B cell (primary cell): ENCODE results near the gene BORA. TPM values are rescaled to one million over a fixed set of nuclear protein-coding genes. Genes with fewer than 3 reads are reported as not detected.

Experiments used
- ATAC-seq: fragments of 200-7000 bp; cut with Tn5 transposase; one replicate; pipeline ENCODE4 v1.10.0; 2021; ENCODE audit warnings: low read depth, mild to moderate bottlenecking, moderate number of reproducible peaks, moderate library complexity
- CTCF ChIA-PET: fragments of 350-600 bp; sonication (Branson Sonifier 250); formaldehyde crosslinking; loops from one replicate; lab custom pipeline; 2021; ENCODE audit warnings: antibody characterized with exemption, inconsistent platforms; lab: Charles Lee
- POLR2A ChIA-PET: fragments of 350-600 bp; sonication (Branson Sonifier 250); formaldehyde crosslinking; loops from one replicate; lab custom pipeline; 2021; ENCODE audit warnings: antibody characterized with exemption; lab: Charles Lee
- DNase-seq: peaks from one replicate; pipeline ENCODE4 v3.0.0; 2013
- H2AFZ ChIP-seq: 2 replicates; pipeline ENCODE4 v1.6.1; 2012; ENCODE audit warnings: mild to moderate bottlenecking, low read depth, low read length; ENCODE audit not compliant: insufficient read depth, poor library complexity, severe bottlenecking
- H3K27ac ChIP-seq, 2 donors: 1 replicate in 1 of 2; 2 replicates in 1 of 2; pipeline ENCODE4 v1.5.1; 2012 to 2013; ENCODE audit warnings: low read length in 2 of 2, mild to moderate bottlenecking in 2 of 2, moderate library complexity in 1 of 2
- H3K27me3 ChIP-seq, 4 experiments: fragments of 200-600 bp in 1 of 4; sonication (generic) in 1 of 4; replicated peaks in 1 of 4; 1 replicate in 2 of 4; 2 replicates in 2 of 4; pipeline versions ENCODE4 v1.6.1 to v1.7.0; 2013 to 2016; ENCODE audit warnings: low read length in 3 of 4, mild to moderate bottlenecking in 2 of 4, mixed read lengths in 1 of 4, moderate library complexity in 1 of 4; ENCODE audit not compliant: insufficient read depth in 4 of 4, control insufficient read depth in 3 of 4; ENCODE audit errors: control extremely low read depth in 1 of 4
- H3K36me3 ChIP-seq, 2 experiments: replicated peaks in 1 of 2; 1 replicate in 1 of 2; 2 replicates in 1 of 2; pipeline versions ENCODE4 v1.6.1 to v1.7.1; 2013; ENCODE audit warnings: low read length in 1 of 2; ENCODE audit not compliant: insufficient read depth in 2 of 2, control insufficient read depth in 1 of 2; ENCODE audit errors: control extremely low read depth in 1 of 2, extremely low read depth in 1 of 2
- H3K4me1 ChIP-seq, 2 donors: fragments of 200-600 bp in 1 of 2; sonication (generic) in 1 of 2; 1 replicate in 1 of 2; 2 replicates in 1 of 2; pipeline versions ENCODE4 v1.5.1 to v1.6.1; 2013 to 2017; ENCODE audit warnings: low read length in 2 of 2; ENCODE audit not compliant: control insufficient read depth in 2 of 2, insufficient read depth in 2 of 2
- H3K4me2 ChIP-seq: replicated peaks from 2 replicates; pipeline ENCODE3; 2012; ENCODE audit warnings: mild to moderate bottlenecking, low read depth, low read length; ENCODE audit not compliant: poor library complexity, severe bottlenecking
- H3K4me3 ChIP-seq, 5 experiments: fragments of 200-600 bp in 1 of 5; sonication (generic) in 1 of 5; 1 replicate in 3 of 5; 2 replicates in 2 of 5; pipeline versions ENCODE4 v1.5.1 to v1.7.0; 2011 to 2016; ENCODE audit warnings: low read length in 4 of 5, mild to moderate bottlenecking in 4 of 5, low read depth in 2 of 5, control low read depth in 1 of 5, moderate library complexity in 1 of 5; ENCODE audit not compliant: insufficient read depth in 1 of 5; ENCODE audit errors: control extremely low read depth in 1 of 5, extremely low read depth in 1 of 5
- H3K79me2 ChIP-seq: fragments of 200-600 bp; sonication (generic); one replicate; pipeline ENCODE4 v1.6.0; 2016; ENCODE audit warnings: low read length; ENCODE audit not compliant: control insufficient read depth, insufficient read depth
- H3K9ac ChIP-seq: fragments of 200-600 bp; sonication (generic); 2 replicates; pipeline ENCODE4 v1.6.1; 2017; ENCODE audit warnings: mild to moderate bottlenecking, low read length, moderate library complexity
- H3K9me3 ChIP-seq, 3 donors: one replicate each; pipeline versions ENCODE4 v1.6.1 to v1.7.1; 2013; ENCODE audit warnings: low read length in 2 of 3; ENCODE audit not compliant: control insufficient read depth in 2 of 3, insufficient read depth in 1 of 3; ENCODE audit errors: control extremely low read depth in 1 of 3
- H4K20me1 ChIP-seq: 2 replicates; pipeline ENCODE4 v1.6.0; 2012; ENCODE audit warnings: mild to moderate bottlenecking, low read length; ENCODE audit not compliant: insufficient read depth, control insufficient read depth, poor library complexity, severe bottlenecking
- H3K27ac Mint-ChIP-seq: one replicate; pipeline ENCODE4 v1.8.0; 2021; ENCODE audit warnings: mixed read lengths
- H3K27me3 Mint-ChIP-seq: one replicate; pipeline ENCODE4 v1.8.0; 2021; ENCODE audit warnings: mixed read lengths
- H3K4me1 Mint-ChIP-seq: one replicate; pipeline ENCODE4 v1.8.0; 2021; ENCODE audit warnings: mixed read lengths
- H3K4me3 Mint-ChIP-seq: one replicate; pipeline ENCODE4 v1.8.0; 2021; ENCODE audit warnings: mixed read lengths
- H3K9me3 Mint-ChIP-seq: one replicate; pipeline ENCODE4 v1.8.0; 2022; ENCODE audit warnings: mixed read lengths; ENCODE audit not compliant: insufficient read depth
- EZH2 ChIP-seq: IDR thresholded peaks from 2 replicates; pipeline ENCODE4 v1.6.1; 2012; ENCODE audit warnings: borderline replicate concordance, low read depth, mild to moderate bottlenecking, moderate library complexity, low read length; ENCODE audit not compliant: insufficient read depth, poor library complexity, severe bottlenecking
- WGBS: methylation state at CpG from one replicate; pipeline ENCODE4 v1.1.5; 2013; ENCODE audit warnings: missing lambda C conversion rate; ENCODE audit not compliant: insufficient coverage; 5-methylcytosine and 5-hydroxymethylcytosine counted together
- intact Hi-C: fragments of 100-400 bp; cut with micrococcal nuclease; formaldehyde crosslinking; loops from one replicate; pipeline ENCODE4 v1.10.0; 2022
- polyA plus RNA-seq: library from polyadenylated mRNA; depleted of rRNA; stranded (reverse); fragments of >200 nt; gene quantifications from 2 replicates; pipeline ENCODE4 v1.2.3, GENCODE V29; 2012
- total RNA-seq, 2 donors: library from RNA; stranded (reverse); fragments of 120-200 nt in 1 of 2; gene quantifications; 1 replicate in 1 of 2; 2 replicates in 1 of 2; pipeline versions ENCODE4 v1.2.3 to v1.2.4, GENCODE V29; 2013 to 2022
- TF ChIP-seq, protein P1 (sequence below): fragments of 200-600 bp; IDR thresholded peaks from one replicate; pipeline ENCODE4 v1.8.0; 2022; ENCODE audit warnings: antibody characterized with exemption, mild to moderate bottlenecking

The BORA gene
- total and polyA plus RNA-seq, 2 donors (not counting 1 experiment from before 2014, with no cell fraction given), result 4.8 to 7.2 TPM

GRCh38 chr13:72726726-72727416, 852 bp upstream of the BORA start:
- H3K9me3 ChIP-seq, result no peaks in the 10 kb centered on the region
- ChIA-PET POLR2A (no interaction called here), CTCF (no interaction called here)
- Mint-ChIP-seq H3K27ac (peak overlapping the region; percentile 90), H3K9me3 (no peaks in the 10 kb centered on the region), H3K4me1 (peaks cover 39% of the 10 kb centered on the region), H3K4me3 (peak overlapping the region; percentile 98), H3K27me3 (no peaks in the 10 kb centered on the region)
- peak overlapping the region; percentile 89 for H3K4me2 ChIP-seq
- TF ChIP-seq EZH2, result no peak
- TF ChIP-seq, protein P1, sequence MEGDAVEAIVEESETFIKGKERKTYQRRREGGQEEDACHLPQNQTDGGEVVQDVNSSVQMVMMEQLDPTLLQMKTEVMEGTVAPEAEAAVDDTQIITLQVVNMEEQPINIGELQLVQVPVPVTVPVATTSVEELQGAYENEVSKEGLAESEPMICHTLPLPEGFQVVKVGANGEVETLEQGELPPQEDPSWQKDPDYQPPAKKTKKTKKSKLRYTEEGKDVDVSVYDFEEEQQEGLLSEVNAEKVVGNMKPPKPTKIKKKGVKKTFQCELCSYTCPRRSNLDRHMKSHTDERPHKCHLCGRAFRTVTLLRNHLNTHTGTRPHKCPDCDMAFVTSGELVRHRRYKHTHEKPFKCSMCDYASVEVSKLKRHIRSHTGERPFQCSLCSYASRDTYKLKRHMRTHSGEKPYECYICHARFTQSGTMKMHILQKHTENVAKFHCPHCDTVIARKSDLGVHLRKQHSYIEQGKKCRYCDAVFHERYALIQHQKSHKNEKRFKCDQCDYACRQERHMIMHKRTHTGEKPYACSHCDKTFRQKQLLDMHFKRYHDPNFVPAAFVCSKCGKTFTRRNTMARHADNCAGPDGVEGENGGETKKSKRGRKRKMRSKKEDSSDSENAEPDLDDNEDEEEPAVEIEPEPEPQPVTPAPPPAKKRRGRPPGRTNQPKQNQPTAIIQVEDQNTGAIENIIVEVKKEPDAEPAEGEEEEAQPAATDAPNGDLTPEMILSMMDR, result no peak
- H3K36me3 ChIP-seq, result peaks cover 1 to 5% of the 10 kb centered on the region in 2 experiments
- H4K20me1 ChIP-seq, result peaks cover 8% of the 10 kb centered on the region
- WGBS, result 2% methylated on average over 49 of the region's 49 CpGs
- no peaks in the 10 kb centered on the region for H3K27me3 ChIP-seq
- peak overlapping the region; percentile 74 for H3K9ac ChIP-seq
- peak overlapping the region; percentile 66 to 81 for H3K27ac ChIP-seq
- peak overlapping the region; percentile 93 for H2AFZ ChIP-seq
- intact Hi-C loops, result loop anchor here (1.0 kb wide), 2 partner anchors 55 to 331 kb away; partner anchors contain the start of gene PIBF1
- peaks cover 58% of the 10 kb centered on the region for H3K79me2 ChIP-seq
- H3K4me3 ChIP-seq, result peak overlapping the region; percentile 71 to 90 (median 85)
- peaks cover 13 to 20% of the 10 kb centered on the region in 2 donors for H3K4me1 ChIP-seq
- DNase-seq (no peak), ATAC-seq (peak; percentile 12)

- Histone ChIP-seq H3K79me2 (peaks cover 47% of the 10 kb centered on the region), H3K36me3 (peaks cover 4 to 13% of the 10 kb centered on the region in 2 experiments), H3K4me2 (peak overlapping the region; percentile 89), H2AFZ (peak overlapping the region; percentile 93), H3K27me3 (no peaks in the 10 kb centered on the region), H3K9me3 (no peaks in the 10 kb centered on the region), H4K20me1 (no peaks in the 10 kb centered on the region), H3K9ac (peak overlapping the region; percentile 74), H3K4me1 (peaks cover 13 to 20% of the 10 kb centered on the region in 2 donors), H3K27ac (peak overlapping the region; percentile 54 to 69), H3K4me3 (peak overlapping the region; percentile 30 to 90 (median 85))
- Mint-ChIP-seq H3K27me3 (no peaks in the 10 kb centered on the region), H3K9me3 (no peaks in the 10 kb centered on the region), H3K27ac (peak overlapping the region; percentile 90), H3K4me3 (peak overlapping the region; percentile 98), H3K4me1 (peaks cover 39% of the 10 kb centered on the region)
- intact Hi-C loops, result no loop called here
- ChIA-PET CTCF (interaction anchor here (1.2 kb wide), 1 partner anchor 61 kb away, joined by 3 read pairs; no protein-coding TSS in a partner anchor), POLR2A (no interaction called here)
- WGBS, result no CpG with 5 or more reads among the region's 3 CpGs
- no peak for ATAC-seq
- TF ChIP-seq, protein P1, result no peak
- no peak for TF ChIP-seq EZH2
- DNase-seq, result no peak
Measured at GRCh38 chr13:72728290-72728605, 525 bp downstream of the BORA start.
